ENCODE data around the gene CCR1.
"Not testable (repeated sequence)": the region's sequence is repeated elsewhere in the genome, so short reads cannot be mapped to it uniquely, and the experiment has no call there.

The CCR1 gene

DNA sequence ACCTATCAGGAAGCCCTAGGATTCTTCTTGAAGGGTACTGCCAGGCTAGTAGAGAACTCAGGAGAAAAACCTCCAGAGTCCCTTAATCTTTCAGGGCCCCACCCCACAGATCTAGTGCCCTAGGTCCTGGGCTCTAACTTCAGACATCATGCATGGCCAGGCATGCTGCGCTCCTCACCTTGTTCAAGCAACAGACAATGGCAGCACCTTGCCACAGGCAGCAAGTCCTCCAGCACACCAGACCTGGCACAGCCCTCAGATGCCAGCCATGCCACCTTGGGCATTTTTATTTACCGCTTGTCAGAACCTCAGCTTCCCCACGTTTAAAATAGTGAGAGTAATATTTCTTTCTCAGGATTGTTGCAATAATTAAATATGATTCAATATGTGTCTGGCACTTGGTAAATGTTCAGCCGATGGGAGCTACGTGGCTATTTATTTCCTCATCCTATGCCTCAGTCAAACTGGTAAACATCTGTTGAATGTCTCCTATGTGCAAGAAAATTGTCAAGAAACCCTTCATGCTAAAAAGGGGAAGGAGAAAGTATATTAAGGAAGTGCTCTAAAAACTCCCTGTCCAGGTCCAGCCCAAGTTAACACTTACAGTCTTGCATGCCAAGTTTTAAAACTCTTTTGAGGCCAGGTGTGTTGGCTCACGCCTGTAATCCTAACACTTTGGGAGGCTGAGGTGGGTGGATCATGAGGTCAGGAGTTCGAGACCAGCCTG lies 14.5 kb upstream of the CCR1 start:
- FAIRE-seq (no peak), DNase-seq (ENCODE audit: insufficient read length, low spot score) (no peak)
- no peak for TF ChIP-seq POLR2A (IDR thresholded peaks at IDR 0.05; ENCODE audit: low read depth, low read length)

DNA sequence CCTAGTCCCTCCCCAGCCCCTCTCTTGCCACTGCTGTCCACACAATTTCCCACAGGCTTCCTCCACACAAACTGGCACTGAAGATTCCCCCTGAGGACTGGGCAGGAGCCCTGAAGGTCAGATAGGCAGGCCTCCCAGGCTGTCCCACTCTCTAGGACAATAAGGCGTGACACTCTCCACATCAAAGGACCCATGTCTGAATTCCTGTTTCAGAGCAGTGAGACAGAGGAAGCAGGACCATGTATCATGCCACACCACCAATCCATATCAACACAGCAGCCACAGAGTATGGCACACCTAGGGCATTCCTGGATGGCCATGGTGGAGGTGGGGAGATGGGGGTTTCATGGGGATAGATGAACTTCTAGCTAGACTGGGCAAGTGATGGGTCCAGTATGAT lies 13.8 kb upstream of the CCR1 start:
- DNase-seq (ENCODE audit: insufficient read length, low spot score) = no peak
- no peak for TF ChIP-seq POLR2A (IDR thresholded peaks at IDR 0.05; ENCODE audit: low read depth, low read length)
- no peak for FAIRE-seq

- no peak for TF ChIP-seq POLR2A (IDR thresholded peaks at IDR 0.05; ENCODE audit: low read depth, low read length)
- no peak for DNase-seq (ENCODE audit: insufficient read length, low spot score)
- FAIRE-seq = no peak
Measured at GRCh38 chr3:46221391-46221790, 13.3 kb upstream of the CCR1 start.

DNA sequence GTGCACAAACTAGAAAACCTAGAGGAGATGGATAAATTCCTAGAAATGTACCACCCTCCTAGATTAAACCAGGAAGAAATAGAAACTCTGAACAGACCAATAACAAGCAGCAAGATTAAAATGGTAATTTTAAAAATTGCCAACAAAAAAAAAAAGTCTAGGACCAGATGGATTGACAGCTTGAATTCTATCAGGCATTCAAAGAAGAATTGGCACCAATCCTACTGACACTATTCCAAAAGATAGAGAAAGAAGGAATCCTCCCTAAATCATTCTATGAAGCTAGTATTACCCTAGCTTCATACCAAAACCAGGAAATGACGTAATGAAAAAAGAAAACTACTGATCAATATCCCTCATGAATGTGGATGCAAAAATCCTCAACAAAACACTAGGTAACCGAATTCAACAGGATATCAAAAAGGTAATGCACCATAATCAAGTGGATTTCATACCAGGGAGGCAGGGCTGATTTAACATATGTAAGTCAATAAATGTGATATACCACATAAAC lies 10.1 kb upstream of the CCR1 start:
- TF ChIP-seq POLR2A (IDR thresholded peaks at IDR 0.05; ENCODE audit: low read depth, low read length) = no peak
- DNase-seq (ENCODE audit: insufficient read length, low spot score) = no peak
- FAIRE-seq = no peak

GRCh38 chr3:46215810-46216414 lies 7.8 kb upstream of the CCR1 start:
- no peak for TF ChIP-seq POLR2A (IDR thresholded peaks at IDR 0.05; ENCODE audit: low read depth, low read length)
- no peak for DNase-seq (ENCODE audit: insufficient read length, low spot score)
- no peak for FAIRE-seq

GRCh38 chr3:46214751-46215352 lies 6.7 kb upstream of the CCR1 start:
- FAIRE-seq = no peak
- no peak for DNase-seq (ENCODE audit: insufficient read length, low spot score)
- no peak for TF ChIP-seq POLR2A (IDR thresholded peaks at IDR 0.05; ENCODE audit: low read depth, low read length)

GRCh38 chr3:46213201-46213600 lies 5.1 kb upstream of the CCR1 start:
- no peak for FAIRE-seq
- no peak for TF ChIP-seq POLR2A (IDR thresholded peaks at IDR 0.05; ENCODE audit: low read depth, low read length)
- DNase-seq (ENCODE audit: insufficient read length, low spot score) = no peak

- DNase-seq (ENCODE audit: insufficient read length, low spot score) (no peak), FAIRE-seq (no peak)
- TF ChIP-seq POLR2A (IDR thresholded peaks at IDR 0.05; ENCODE audit: low read depth, low read length) = no peak
Measured at GRCh38 chr3:46212101-46212500, 4.0 kb upstream of the CCR1 start.

GRCh38 chr3:46209746-46210470 lies 1.8 kb upstream of the CCR1 start:
- DNase-seq (ENCODE audit: insufficient read length, low spot score) (no peak), FAIRE-seq (no peak)

GRCh38 chr3:46209053-46209452 lies 940 bp upstream of the CCR1 start:
- DNase-seq (ENCODE audit: insufficient read length, low spot score) (no peak), FAIRE-seq (no peak)

More at GRCh38 chr3:46209746-46210470, 1.8 kb upstream of the CCR1 start:
- no peak for TF ChIP-seq POLR2A (IDR thresholded peaks at IDR 0.05; ENCODE audit: low read depth, low read length)

DNA sequence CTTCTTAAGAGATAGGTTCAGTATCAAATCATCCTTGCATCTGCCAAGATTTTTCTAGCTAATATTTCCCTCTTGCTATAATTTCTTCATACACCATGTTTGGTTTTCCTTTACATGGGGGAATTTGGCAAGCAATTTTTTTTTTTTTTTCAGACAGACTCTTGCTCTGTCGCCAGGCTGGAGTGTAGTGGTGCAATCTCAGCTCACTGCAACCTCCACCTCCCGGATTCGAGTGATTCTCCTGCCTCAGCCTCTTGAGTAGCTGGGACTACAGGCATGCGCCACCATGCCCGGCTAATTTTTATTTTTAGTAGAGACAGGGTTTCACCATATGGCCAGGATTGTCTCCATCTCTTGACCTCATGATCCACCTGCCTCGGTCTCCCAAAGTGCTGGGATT lies 599 bp downstream of the CCR1 start:
- DNase-seq (ENCODE audit: insufficient read length, low spot score); FAIRE-seq: not testable (repeated sequence)

More at GRCh38 chr3:46209053-46209452, 940 bp upstream of the CCR1 start:
- no peak for TF ChIP-seq POLR2A (IDR thresholded peaks at IDR 0.05; ENCODE audit: low read depth, low read length)

GRCh38 chr3:46206282-46207015 lies 1.7 kb downstream of the CCR1 start:
- DNase-seq (ENCODE audit: insufficient read length, low spot score) = no peak
- TF ChIP-seq POLR2A (IDR thresholded peaks at IDR 0.05; ENCODE audit: low read depth, low read length) = no peak
- FAIRE-seq = no peak

DNA sequence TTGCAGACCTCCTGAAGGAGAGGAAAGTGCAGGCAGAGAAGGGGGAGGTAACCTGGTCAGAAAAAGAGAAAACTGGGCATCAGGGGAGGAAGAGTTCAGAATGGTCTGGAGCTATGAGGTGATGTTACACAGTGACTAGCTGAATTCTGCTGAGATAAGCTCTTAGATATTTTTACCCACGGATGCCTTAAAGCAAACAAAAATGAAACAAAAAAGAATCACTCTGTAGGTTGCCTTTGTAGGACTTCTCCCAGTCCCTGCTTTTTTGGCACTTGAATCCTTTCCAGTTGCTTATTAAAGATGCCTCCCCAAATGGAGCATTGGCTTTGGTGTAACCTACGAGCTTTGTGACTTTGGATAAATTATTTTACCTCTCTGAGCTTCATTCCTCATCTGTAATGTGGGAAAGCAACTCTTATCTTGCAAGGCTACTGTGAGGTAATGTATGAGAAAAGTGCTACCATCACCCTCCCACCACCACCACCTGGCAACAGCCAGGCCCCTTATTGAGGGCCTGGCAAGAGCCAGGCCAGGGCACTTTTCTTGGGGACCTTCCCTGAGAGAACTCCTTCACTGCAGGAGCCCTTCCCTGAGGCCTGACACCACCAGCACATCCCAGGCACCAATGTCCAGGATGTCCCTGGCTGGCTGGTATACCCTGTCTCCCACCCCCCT lies 2.7 kb downstream of the CCR1 start:
- FAIRE-seq (no peak), DNase-seq (ENCODE audit: insufficient read length, low spot score) (no peak)
- TF ChIP-seq POLR2A (IDR thresholded peaks at IDR 0.05; ENCODE audit: low read depth, low read length) = no peak
